Activated CD4-positive, alpha-beta T cell treated with anti-CD3 and anti-CD28 coated beads, Interleukin-2, amount 50 U/mL, for 1 hour (primary cell): ENCODE data around the gene AHDC1.
"Not testable (repeated sequence)": the region's sequence is repeated elsewhere in the genome, so short reads cannot be mapped to it uniquely, and the experiment has no call there.

ENCODE experiments used
- DNase-seq: peaks from one replicate; pipeline ENCODE4 v3.0.0-alpha.2; 2020

The AHDC1 gene

GRCh38 chr1:27507960-27508665 is 95.8 kb downstream of the AHDC1 start:
- DNase-seq, result no peak

- DNase-seq, result no peak
Observed at GRCh38 chr1:27506703-27507102, 97.2 kb downstream of the AHDC1 start.

- DNase-seq, result no peak
Observed at GRCh38 chr1:27505420-27505680, 98.6 kb downstream of the AHDC1 start.

GRCh38 chr1:27504588-27505419 is 99.1 kb downstream of the AHDC1 start:
- no peak for DNase-seq

- DNase-seq, result no peak
Observed at GRCh38 chr1:27503844-27504587, 99.9 kb downstream of the AHDC1 start.

GRCh38 chr1:27503033-27503432 is 100.9 kb downstream of the AHDC1 start:
- DNase-seq, result no peak

GRCh38 chr1:27501159-27501558 is 102.8 kb downstream of the AHDC1 start:
- not testable (repeated sequence) for DNase-seq

GRCh38 chr1:27499142-27499541 is 104.8 kb downstream of the AHDC1 start:
- no peak for DNase-seq

- no peak for DNase-seq
Observed at GRCh38 chr1:27496604-27497155, 107.3 kb downstream of the AHDC1 start.

- no peak for DNase-seq
Observed at GRCh38 chr1:27492796-27493195, 111.1 kb downstream of the AHDC1 start.

- no peak for DNase-seq
Observed at GRCh38 chr1:27491748-27492700, 111.9 kb downstream of the AHDC1 start.

- DNase-seq, result peak; percentile 95
Observed at GRCh38 chr1:27489973-27490741, 113.8 kb downstream of the AHDC1 start, which contains the start of gene WASF2. WASF2 (minus strand) TSS chr1:27490167; CDS start chr1:27428890, 61,277 bp downstream.

- DNase-seq, result peak; percentile 14
Observed at GRCh38 chr1:27489501-27489972, 114.4 kb downstream of the AHDC1 start.

- no peak for DNase-seq
Observed at GRCh38 chr1:27487966-27488884, 115.7 kb downstream of the AHDC1 start.

- DNase-seq, result no peak
Observed at GRCh38 chr1:27485363-27485762, 118.6 kb downstream of the AHDC1 start.
